Heart left ventricle (tissue), 13 donors: ENCODE data around the gene ZBTB20.

Experiments
- CTCF ChIP-seq, 12 donors: fragments of 200-600 bp; sonication (generic) in 4 of 12; IDR thresholded peaks; one replicate each; pipeline versions ENCODE4 v1.5.0 to v1.8.0; 2018 to 2022; ENCODE audit warnings: antibody characterized with exemption in 12 of 12, mild to moderate bottlenecking in 5 of 12
- POLR2A ChIP-seq, 2 donors: fragments of 450-650 bp; IDR thresholded peaks; one replicate each; pipeline ENCODE4 v1.6.1; 2017; ENCODE audit warnings: antibody characterized with exemption in 2 of 2, mild to moderate bottlenecking in 2 of 2, moderate library complexity in 2 of 2
- donor health status: ischemic (EF 13 %, LVEDD 7.1; RV severe dilation, severe dysfunction).
- donor health status: DM: no; HTN: yes; CAD: no.
- donor health status: DM: no; HTN: no; CAD: no.
- donor health status: ischemic (EF 25% LVEDD 6.9; RV normal size, moderate dysfunction).
- donor health status: ischemic (EF 25% LVEDD 5.7; RV mildly dilated, moderate dysfunction).
- donor health status: ischemic (EF 35%, LVEDD 5.7; RV mildly dilated, moderate dysfunction).
- donor health status: nonischemic (EF 11% LVEDD 7.7; RV severe dilation, severe dysfunction).
- donor health status: DM: yes; HTN: yes; CAD: no.
- donor health status: PGD.
- donor health status: ischemic (EF 29% LVEDD 5.4; RV normal size, mild dysfunction).
- donor health status: nonischemic (EF 23%, LVEDD 6.1; RV moderate dilation, normal function).

DNA sequence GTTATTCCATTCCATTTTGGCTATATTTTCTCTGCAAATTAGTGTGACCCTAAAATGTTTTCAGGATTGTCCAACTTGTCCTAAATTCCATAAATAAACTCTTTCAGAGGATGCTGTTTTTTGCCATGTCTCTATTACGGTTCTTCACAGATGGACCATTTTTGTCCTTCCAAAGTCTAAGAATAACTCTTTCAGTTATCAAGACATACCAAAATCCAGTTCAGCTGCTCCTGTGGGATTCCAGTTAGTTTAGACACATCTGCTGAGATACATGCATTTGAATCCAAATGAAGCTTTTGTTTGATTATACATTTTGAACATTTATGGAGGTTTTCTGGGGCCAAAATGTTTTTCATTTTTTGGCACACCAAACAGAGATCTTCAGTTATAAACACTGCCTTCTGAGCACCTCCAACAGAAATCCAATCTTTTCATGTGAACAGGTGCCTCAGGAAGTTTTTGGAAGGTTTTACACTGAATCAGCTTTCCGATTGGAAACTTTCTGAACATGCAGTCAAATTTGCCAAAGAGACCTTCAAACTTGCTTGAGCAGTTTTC is 772.6 kb downstream of the ZBTB20 start:
- TF ChIP-seq POLR2A (IDR thresholded peaks at IDR 0.05) (no peak), CTCF (IDR thresholded peaks at IDR 0.05) (no peak)
